MM.1S (cell line): ENCODE measurements around the gene NCEH1.

Experiments
- DNase-seq: peaks from one replicate; pipeline ENCODE4 v3.0.0-alpha.2; 2015
- H2AFZ ChIP-seq: fragments of 300-600 bp; sonication (generic); 2 replicates; pipeline ENCODE4 v1.6.0; 2016; ENCODE audit warnings: antibody characterized with exemption, low read length
- H3F3A ChIP-seq: fragments of 300-600 bp; sonication (generic); 2 replicates; pipeline ENCODE4 v1.6.1; 2016; ENCODE audit warnings: mild to moderate bottlenecking, antibody characterized with exemption, low read length, moderate library complexity, mixed read lengths; ENCODE audit not compliant: insufficient read depth
- H3K27ac ChIP-seq: fragments of 300-600 bp; sonication (generic); 2 replicates; pipeline ENCODE4 v1.5.1; 2016; ENCODE audit warnings: mild to moderate bottlenecking, low read length
- H3K27me3 ChIP-seq: fragments of 300-600 bp; sonication (generic); replicated peaks from 2 replicates; pipeline ENCODE4 v1.6.0; 2016; ENCODE audit warnings: low read length; ENCODE audit not compliant: insufficient read depth
- H3K36me3 ChIP-seq: fragments of 300-600 bp; sonication (generic); replicated peaks from 2 replicates; pipeline ENCODE4 v1.6.1; 2016; ENCODE audit warnings: mild to moderate bottlenecking, low read length, mixed read lengths; ENCODE audit not compliant: insufficient read depth
- H3K4me1 ChIP-seq: fragments of 300-600 bp; sonication (generic); 2 replicates; pipeline ENCODE4 v1.6.1; 2016; ENCODE audit warnings: low read length, mixed read lengths
- H3K4me2 ChIP-seq: fragments of 300-600 bp; sonication (generic); 2 replicates; pipeline ENCODE4 v1.6.0; 2016; ENCODE audit warnings: low read depth, low read length
- H3K4me3 ChIP-seq: fragments of 300-600 bp; sonication (generic); 2 replicates; pipeline ENCODE4 v1.5.1; 2016; ENCODE audit warnings: low read length, mixed read lengths
- H3K79me2 ChIP-seq: fragments of 300-600 bp; sonication (generic); 2 replicates; pipeline ENCODE4 v1.6.1; 2016; ENCODE audit warnings: mixed run types, low read length, mixed read lengths
- H3K9ac ChIP-seq: fragments of 300-600 bp; sonication (generic); 2 replicates; pipeline ENCODE4 v1.6.1; 2016; ENCODE audit warnings: low read length, mixed read lengths
- H3K9me2 ChIP-seq: fragments of 300-600 bp; sonication (generic); replicated peaks from 2 replicates; pipeline ENCODE4 v1.6.1; 2016; ENCODE audit warnings: mild to moderate bottlenecking, low read length, mixed read lengths; ENCODE audit not compliant: insufficient read depth
- H3K9me3 ChIP-seq: fragments of 300-600 bp; sonication (generic); replicated peaks from 2 replicates; pipeline ENCODE4 v1.6.1; 2016; ENCODE audit warnings: mild to moderate bottlenecking, low read length, mixed read lengths; ENCODE audit not compliant: insufficient read depth
- H4K20me1 ChIP-seq: fragments of 300-600 bp; sonication (generic); 2 replicates; pipeline ENCODE4 v1.6.1; 2016; ENCODE audit warnings: mild to moderate bottlenecking, low read length, moderate library complexity, mixed read lengths; ENCODE audit not compliant: insufficient read depth
- CTCF ChIP-seq: fragments of 300-600 bp; sonication (generic); IDR thresholded peaks from 2 replicates; pipeline ENCODE4 v1.5.1; 2016; ENCODE audit warnings: antibody characterized with exemption, low read length, mixed read lengths
- EZH2 ChIP-seq: fragments of 300-600 bp; sonication (generic); optimal IDR thresholded peaks from 2 replicates; pipeline ENCODE3; 2017; ENCODE audit warnings: low read depth, mild to moderate bottlenecking, antibody characterized with exemption, low read length, mixed read lengths
- EZH2phosphoT487 ChIP-seq: fragments of 300-600 bp; sonication (generic); IDR thresholded peaks from 2 replicates; pipeline ENCODE4 v1.6.1; 2018; ENCODE audit warnings: antibody characterized with exemption, low read length

NCEH1 gene

GRCh38 chr3:172700936-172701455 is 9.9 kb downstream of the NCEH1 start:
- H2AFZ ChIP-seq, result no peak overlapping the region
- no peak overlapping the region for H3K9ac ChIP-seq
- H3K27me3 ChIP-seq, result no peaks in the 10 kb centered on the region
- no peaks in the 10 kb centered on the region for H3K9me3 ChIP-seq
- no peaks in the 10 kb centered on the region for H3K4me1 ChIP-seq
- no peaks in the 10 kb centered on the region for H3K9me2 ChIP-seq
- no peaks in the 10 kb centered on the region for H3K36me3 ChIP-seq
- no peak for DNase-seq
- no peak overlapping the region for H3K27ac ChIP-seq
- H3K79me2 ChIP-seq, result no peaks in the 10 kb centered on the region; the same call in 1 of the 2 replicates
- no peaks in the 10 kb centered on the region for H4K20me1 ChIP-seq
- no peak overlapping the region for H3K4me3 ChIP-seq
- H3K4me2 ChIP-seq, result no peak overlapping the region
- no peak for TF ChIP-seq CTCF
- TF ChIP-seq EZH2, result no peak
- no peak for TF ChIP-seq EZH2phosphoT487
- no peaks in the 10 kb centered on the region for H3F3A ChIP-seq

GRCh38 chr3:172700256-172700655 is 10.6 kb downstream of the NCEH1 start:
- no peaks in the 10 kb centered on the region for H3K9me3 ChIP-seq
- no peak overlapping the region for H3K9ac ChIP-seq
- no peak overlapping the region for H3K4me2 ChIP-seq
- H3K4me3 ChIP-seq, result no peak overlapping the region
- H4K20me1 ChIP-seq, result no peaks in the 10 kb centered on the region
- H3K27ac ChIP-seq, result no peak overlapping the region
- H3K9me2 ChIP-seq, result no peaks in the 10 kb centered on the region
- H3F3A ChIP-seq, result no peaks in the 10 kb centered on the region
- TF ChIP-seq CTCF (no peak), EZH2phosphoT487 (no peak), EZH2 (no peak)
- H3K79me2 ChIP-seq, result no peaks in the 10 kb centered on the region; the same call in 1 of the 2 replicates
- H3K27me3 ChIP-seq, result no peaks in the 10 kb centered on the region
- no peaks in the 10 kb centered on the region for H3K4me1 ChIP-seq
- no peak for DNase-seq
- H2AFZ ChIP-seq, result no peak overlapping the region
- no peaks in the 10 kb centered on the region for H3K36me3 ChIP-seq

GRCh38 chr3:172699031-172699430 is 11.8 kb downstream of the NCEH1 start:
- no peak overlapping the region for H3K27ac ChIP-seq
- no peak overlapping the region for H3K4me3 ChIP-seq
- H3K9ac ChIP-seq, result no peak overlapping the region
- H3F3A ChIP-seq, result no peaks in the 10 kb centered on the region
- no peaks in the 10 kb centered on the region for H3K4me1 ChIP-seq
- TF ChIP-seq EZH2, result no peak
- no peak for TF ChIP-seq EZH2phosphoT487
- no peak for TF ChIP-seq CTCF
- H3K4me2 ChIP-seq, result no peak overlapping the region
- H3K36me3 ChIP-seq, result no peaks in the 10 kb centered on the region
- DNase-seq, result no peak
- H3K9me3 ChIP-seq, result no peaks in the 10 kb centered on the region
- H3K79me2 ChIP-seq, result no peaks in the 10 kb centered on the region; the same call in 1 of the 2 replicates
- H3K27me3 ChIP-seq, result no peaks in the 10 kb centered on the region
- no peaks in the 10 kb centered on the region for H4K20me1 ChIP-seq
- H3K9me2 ChIP-seq, result no peaks in the 10 kb centered on the region
- H2AFZ ChIP-seq, result no peak overlapping the region
